Measurements from ENCODE around the gene TEF. TPM values are rescaled to one million over a fixed set of nuclear protein-coding genes. Genes with fewer than 3 reads are reported as not detected.

TEF gene
- total RNA-seq, 1 experiment from 2014 or later = 13.0 TPM

Other genes starting within 250 kb of the TEF start
- gene L3MBTL2, start 176.6 kb upstream of the TEF start, total RNA-seq (2014; rRNA removed; shearing (Covaris generic)) = 14.7 and 15.4 TPM in 2 replicates
- gene CHADL, start 141.0 kb upstream of the TEF start, total RNA-seq (2014; rRNA removed; shearing (Covaris generic)) = 0.29 TPM in 1 of 2 replicates, not detected in the other
- gene RANGAP1, start 95.8 kb upstream of the TEF start, total RNA-seq (2014; rRNA removed; shearing (Covaris generic)) = 68.4 and 72.0 TPM in 2 replicates
- gene ZC3H7B, start 80.4 kb upstream of the TEF start, total RNA-seq (2014; rRNA removed; shearing (Covaris generic)) = 19.6 and 22.0 TPM in 2 replicates
- gene TOB2, start 64.9 kb downstream of the TEF start, total RNA-seq (2014; rRNA removed; shearing (Covaris generic)) = 11.5 and 14.2 TPM in 2 replicates
- 55.6 and 59.7 TPM in 2 replicates for gene PHF5A, start 86.8 kb downstream of the TEF start, total RNA-seq (2014; rRNA removed; shearing (Covaris generic))
- 38.5 and 43.7 TPM in 2 replicates for gene ACO2, start 87.2 kb downstream of the TEF start, total RNA-seq (2014; rRNA removed; shearing (Covaris generic))
- gene POLR3H, start 162.5 kb downstream of the TEF start, total RNA-seq (2014; rRNA removed; shearing (Covaris generic)) = 11.5 and 14.0 TPM in 2 replicates
- gene CSDC2, start 179.1 kb downstream of the TEF start, total RNA-seq (2014; rRNA removed; shearing (Covaris generic)) = not detected in 2 replicates
- gene PMM1, start 207.9 kb downstream of the TEF start, total RNA-seq (2014; rRNA removed; shearing (Covaris generic)) = 24.2 and 25.9 TPM in 2 replicates
- gene DESI1, start 239.1 kb downstream of the TEF start, total RNA-seq (2014; rRNA removed; shearing (Covaris generic)) = 14.1 and 24.3 TPM in 2 replicates
- gene XRCC6, start 239.4 kb downstream of the TEF start, total RNA-seq (2014; rRNA removed; shearing (Covaris generic)) = 369 and 407 TPM in 2 replicates